H1 (cell line): Measurements from ENCODE around the gene TLE2. TPM values are rescaled to one million over a fixed set of nuclear protein-coding genes. Genes with fewer than 3 reads are reported as not detected.

Experiments
- NRF1 ChIP-seq: IDR thresholded peaks from 2 replicates; pipeline ENCODE4 v1.6.1; 2011; ENCODE audit warnings: mild to moderate bottlenecking, low read depth, low read length, improper control_type of control experiment
- RAD21 ChIP-seq, 2 experiments: IDR thresholded peaks in 1 of 2; conservative IDR thresholded peaks in 1 of 2; 2 replicates each; pipeline ENCODE4 v1.6.1; 2011; ENCODE audit warnings: low read depth in 2 of 2, low read length in 2 of 2, improper control_type of control experiment in 1 of 2, inconsistent platforms in 1 of 2, mild to moderate bottlenecking in 1 of 2, moderate library complexity in 1 of 2
- SUZ12 ChIP-seq: fragments of 200-600 bp; sonication (generic); IDR thresholded peaks from 2 replicates; pipeline ENCODE4 v1.6.1; 2012; ENCODE audit warnings: mild to moderate bottlenecking, inconsistent platforms, low read length, moderate library complexity, mixed read lengths
- USF2 ChIP-seq: IDR thresholded peaks from 2 replicates; pipeline ENCODE4 v1.6.1; 2011; ENCODE audit warnings: low read length, improper control_type of control experiment
- polyA plus RNA-seq, 7 experiments: library from polyadenylated mRNA; depleted of rRNA in 3 of 7; stranded (reverse) in 5 of 7; unstranded in 2 of 7; fragments of >200 nt in 5 of 7; fragments of 200-250 nt in 2 of 7; gene quantifications; 1 replicate in 5 of 7; 2 replicates in 1 of 7; 4 replicates in 1 of 7; pipeline versions ENCODE4 v1.2.1 to v1.2.3, GENCODE V29; 2011 to 2013; ENCODE audit warnings: missing spikeins in 2 of 7, mixed read lengths in 2 of 7
- total RNA-seq: library from RNA; stranded (reverse); fragmentation: NEBNext Ultra II Directional; extraction: Animal tissue kit (Norgen Biotek cat#: 25700); gene quantifications from 2 replicates; pipeline ENCODE4 v1.2.1, GENCODE V29; 2021

The TLE2 gene
- total and polyA plus RNA-seq, 2 of the 8 experiments (the other 6 are each of a cell fraction or from before 2014, with no cell fraction given): 8.0 to 11.5 TPM

DNA sequence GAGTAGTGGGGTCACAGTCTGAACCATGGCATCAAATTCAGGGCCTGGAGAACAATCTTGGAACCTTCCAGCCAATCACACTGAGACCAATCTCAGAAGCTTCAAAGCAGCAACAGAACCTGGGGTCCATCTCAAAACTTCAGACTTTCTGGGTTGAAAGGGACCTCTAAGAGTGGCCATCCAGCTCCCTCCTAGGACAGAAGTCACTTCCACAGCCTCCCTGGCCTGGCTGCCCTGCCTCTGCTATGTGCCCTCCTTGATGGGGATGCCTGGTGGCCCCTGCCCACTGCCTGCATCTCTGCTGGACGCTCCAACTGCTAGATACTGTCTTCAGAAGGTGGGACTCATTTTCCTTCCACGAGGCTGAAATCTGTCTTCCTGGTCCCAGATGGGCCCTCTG, 1.8 kb downstream of the TLE2 start (continued):
- TF ChIP-seq SUZ12: no peak
- no peak for TF ChIP-seq USF2
- no peak for TF ChIP-seq NRF1
- no peak for TF ChIP-seq RAD21 (IDR thresholded peaks at IDR 0.05 in 1 of 2, conservative IDR thresholded peaks at IDR 0.05 in 1 of 2; ENCODE audit: low read depth in 2 of 2, low read length in 2 of 2)
